Breast epithelium (tissue), 4 donors: ENCODE results near the gene UBE4B. TPM values are rescaled to one million over a fixed set of nuclear protein-coding genes. Genes with fewer than 3 reads are reported as not detected.

Experiments used
- DNase-seq, 2 donors: peaks; one replicate each; pipeline ENCODE4 v3.0.0-alpha.2; 2019; ENCODE audit warnings: low spot score in 2 of 2
- H3K27ac ChIP-seq, 2 donors: fragments of 200-600 bp; sonication (generic) in 1 of 2; one replicate each; pipeline ENCODE4 v1.5.1; 2016 to 2019; ENCODE audit warnings: mild to moderate bottlenecking in 1 of 2
- H3K27me3 ChIP-seq, 2 donors: fragments of 200-600 bp; sonication (generic) in 1 of 2; one replicate each; pipeline versions ENCODE4 v1.5.1 to v1.6.0; 2017 to 2019; ENCODE audit warnings: control low read depth in 1 of 2, mild to moderate bottlenecking in 1 of 2
- H3K36me3 ChIP-seq: fragments of 200-600 bp; one replicate; pipeline ENCODE4 v1.5.1; 2019
- H3K4me1 ChIP-seq, 2 donors: fragments of 200-600 bp; sonication (generic); one replicate each; pipeline ENCODE4 v1.5.1; 2016 to 2019; ENCODE audit warnings: control low read depth in 1 of 2
- H3K4me3 ChIP-seq, 3 donors: fragments of 200-600 bp; sonication (generic); 1 replicate in 2 of 3; 2 replicates in 1 of 3; pipeline ENCODE4 v1.5.1; 2016 to 2019; ENCODE audit warnings: mild to moderate bottlenecking in 3 of 3, moderate library complexity in 2 of 3
- H3K9me3 ChIP-seq, 2 donors: fragments of 200-600 bp; sonication (generic) in 1 of 2; one replicate each; pipeline ENCODE4 v1.5.1; 2016 to 2019; ENCODE audit warnings: control low read depth in 1 of 2
- CTCF ChIP-seq, 3 donors: fragments of 450-650 bp; IDR thresholded peaks; one replicate each; pipeline ENCODE4 v1.5.1; 2016 to 2017; ENCODE audit warnings: antibody characterized with exemption in 3 of 3, mild to moderate bottlenecking in 3 of 3, moderate library complexity in 3 of 3
- POLR2A ChIP-seq: fragments of 450-650 bp; IDR thresholded peaks from one replicate; pipeline ENCODE4 v1.6.1; 2016; ENCODE audit warnings: antibody characterized with exemption, mild to moderate bottlenecking, moderate library complexity
- POLR2AphosphoS5 ChIP-seq, 3 donors: sonication (generic); formaldehyde crosslinking; IDR thresholded peaks; one replicate each; pipeline ENCODE4 v1.6.1; 2017; ENCODE audit warnings: antibody characterized with exemption in 3 of 3
- intact Hi-C: fragments of 100-400 bp; cut with DNase I; formaldehyde crosslinking; loops from one replicate; pipeline ENCODE4 v1.15.1; 2023; ENCODE audit warnings: low total_unique reads
- total RNA-seq, 3 donors: library from RNA; depleted of rRNA; stranded (reverse); fragments of >200 nt; gene quantifications; one replicate each; pipeline ENCODE4 v1.1.0, GENCODE V29; 2016

The UBE4B gene
- total RNA-seq, 3 donors from 2014 or later, result 36.4 to 43.4 (median 41.7) TPM

GRCh38 chr1:10225573-10225972, 192.8 kb downstream of the UBE4B start:
- H3K27me3 ChIP-seq, result no peaks in the 10 kb centered on the region
- no peaks in the 10 kb centered on the region for H3K9me3 ChIP-seq
- H3K27ac ChIP-seq, result no peak overlapping the region
- intact Hi-C loops, result no loop called here
- DNase-seq, result no peak
- H3K4me3 ChIP-seq, result no peak overlapping the region
- TF ChIP-seq CTCF (IDR thresholded peaks at IDR 0.05), result no peak
- no peak for TF ChIP-seq POLR2AphosphoS5 (IDR thresholded peaks at IDR 0.05)
- no peak for TF ChIP-seq POLR2A
- no peaks in the 10 kb centered on the region for H3K4me1 ChIP-seq
- no peaks in the 10 kb centered on the region for H3K36me3 ChIP-seq

- intact Hi-C loops, result no loop called here
- no peak overlapping the region for H3K4me3 ChIP-seq
- no peaks in the 10 kb centered on the region for H3K9me3 ChIP-seq
- no peaks in the 10 kb centered on the region for H3K36me3 ChIP-seq
- H3K27ac ChIP-seq, result no peak overlapping the region
- H3K27me3 ChIP-seq, result no peaks in the 10 kb centered on the region
- no peak for TF ChIP-seq POLR2AphosphoS5 (IDR thresholded peaks at IDR 0.05)
- H3K4me1 ChIP-seq, result no peaks in the 10 kb centered on the region
- no peak for DNase-seq
These were observed 195.8 kb downstream of the UBE4B start for GRCh38 chr1:10228528-10228927.

GRCh38 chr1:10229903-10230302, 197.1 kb downstream of the UBE4B start:
- no peaks in the 10 kb centered on the region for H3K27me3 ChIP-seq
- no peaks in the 10 kb centered on the region for H3K4me1 ChIP-seq
- no peak for DNase-seq
- H3K27ac ChIP-seq, result no peak overlapping the region
- no peaks in the 10 kb centered on the region for H3K9me3 ChIP-seq
- no peaks in the 10 kb centered on the region for H3K36me3 ChIP-seq
- no peak overlapping the region for H3K4me3 ChIP-seq
- intact Hi-C loops, result no loop called here
- TF ChIP-seq CTCF (IDR thresholded peaks at IDR 0.05) (no peak), POLR2AphosphoS5 (IDR thresholded peaks at IDR 0.05) (no peak), POLR2A (no peak)

Other genes starting within 250 kb of the UBE4B start
- 10 to 100 TPM; 25.4 to 47.5 (median 42.3) TPM for gene CLSTN1, start 209.0 kb upstream of the UBE4B start, total RNA-seq
- gene CTNNBIP1, start 122.7 kb upstream of the UBE4B start, total RNA-seq, result 10 to 100 TPM; 25.9 to 37.9 (median 29.5) TPM
- 10 to 100 TPM; 22.3 to 29.3 (median 23.7) TPM for gene LZIC, start 89.6 kb upstream of the UBE4B start, total RNA-seq
- 1 to 10 TPM; 6.6 to 8.3 (median 6.9) TPM for gene NMNAT1, start 89.5 kb upstream of the UBE4B start, total RNA-seq
- gene RBP7, start 35.7 kb upstream of the UBE4B start, total RNA-seq, result 100 to 1,000 TPM in 1 of 3 donors, 10 to 100 TPM in 2; 37.5 to 285 (median 49.8) TPM
- 10 to 100 TPM; 42.6 to 45.7 (median 43.5) TPM for gene KIF1B, start 177.6 kb downstream of the UBE4B start, total RNA-seq